Measurements from ENCODE around the gene SBF1. TPM values are rescaled to one million over a fixed set of nuclear protein-coding genes. Genes with fewer than 3 reads are reported as not detected.

The SBF1 gene
- total RNA-seq, 1 donor from 2014 or later: 144 TPM

DNA sequence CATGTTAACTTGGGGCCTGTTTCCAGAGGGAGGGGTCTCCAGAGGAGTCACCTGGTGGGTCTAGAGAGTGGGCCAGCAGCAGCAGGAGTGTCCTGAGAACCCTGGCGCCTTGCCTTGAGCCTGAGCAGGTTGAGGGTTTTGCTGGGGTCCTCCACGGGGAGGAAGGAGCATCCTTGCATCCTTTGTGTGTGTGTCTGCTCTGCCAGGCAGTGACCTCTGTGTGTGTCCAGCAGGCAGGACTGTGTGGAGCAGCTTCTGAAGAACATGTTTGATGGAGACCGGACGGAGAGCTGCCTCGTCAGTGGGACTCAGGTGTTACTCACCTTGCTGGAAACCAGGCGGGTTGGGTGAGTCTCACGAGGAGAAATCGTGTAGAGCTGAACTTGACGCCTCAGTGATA lies 55.7 kb downstream of the SBF1 start:
- Mint-ChIP-seq H3K4me3 (no peak overlapping the region), H3K36me3 (ENCODE audit: low read depth) (peaks cover 84% of the 10 kb centered on the region), H3K27me3 (no peaks in the 10 kb centered on the region), H3K27ac (no peak overlapping the region), H3K4me1 (no peaks in the 10 kb centered on the region), H3K9me3 (no peaks in the 10 kb centered on the region)
- POLR2A ChIA-PET: no interaction called here
- CTCF ChIA-PET: no interaction called here
- intact Hi-C loops (cut with micrococcal nuclease): no loop called here
- no peak for DNase-seq
- no peak for ATAC-seq (ENCODE audit: low read depth)
- TF ChIP-seq, protein P1, sequence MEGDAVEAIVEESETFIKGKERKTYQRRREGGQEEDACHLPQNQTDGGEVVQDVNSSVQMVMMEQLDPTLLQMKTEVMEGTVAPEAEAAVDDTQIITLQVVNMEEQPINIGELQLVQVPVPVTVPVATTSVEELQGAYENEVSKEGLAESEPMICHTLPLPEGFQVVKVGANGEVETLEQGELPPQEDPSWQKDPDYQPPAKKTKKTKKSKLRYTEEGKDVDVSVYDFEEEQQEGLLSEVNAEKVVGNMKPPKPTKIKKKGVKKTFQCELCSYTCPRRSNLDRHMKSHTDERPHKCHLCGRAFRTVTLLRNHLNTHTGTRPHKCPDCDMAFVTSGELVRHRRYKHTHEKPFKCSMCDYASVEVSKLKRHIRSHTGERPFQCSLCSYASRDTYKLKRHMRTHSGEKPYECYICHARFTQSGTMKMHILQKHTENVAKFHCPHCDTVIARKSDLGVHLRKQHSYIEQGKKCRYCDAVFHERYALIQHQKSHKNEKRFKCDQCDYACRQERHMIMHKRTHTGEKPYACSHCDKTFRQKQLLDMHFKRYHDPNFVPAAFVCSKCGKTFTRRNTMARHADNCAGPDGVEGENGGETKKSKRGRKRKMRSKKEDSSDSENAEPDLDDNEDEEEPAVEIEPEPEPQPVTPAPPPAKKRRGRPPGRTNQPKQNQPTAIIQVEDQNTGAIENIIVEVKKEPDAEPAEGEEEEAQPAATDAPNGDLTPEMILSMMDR (IDR thresholded peaks at IDR 0.05): no peak

GRCh38 chr22:50418624-50419023 lies 56.2 kb downstream of the SBF1 start:
- H3K36me3 Mint-ChIP-seq (ENCODE audit: low read depth): peaks cover 84% of the 10 kb centered on the region
- ChIA-PET CTCF (no interaction called here), POLR2A (no interaction called here)
- H3K27me3 Mint-ChIP-seq: no peaks in the 10 kb centered on the region
- no peak overlapping the region for H3K27ac Mint-ChIP-seq
- no peaks in the 10 kb centered on the region for H3K4me1 Mint-ChIP-seq
- intact Hi-C loops (cut with micrococcal nuclease): no loop called here
- DNase-seq (no peak), ATAC-seq (ENCODE audit: low read depth) (no peak)
- TF ChIP-seq, protein P1 (IDR thresholded peaks at IDR 0.05): no peak
- no peaks in the 10 kb centered on the region for H3K9me3 Mint-ChIP-seq
- no peak overlapping the region for H3K4me3 Mint-ChIP-seq

GRCh38 chr22:50417411-50418210 lies 57.2 kb downstream of the SBF1 start:
- CTCF ChIA-PET: no interaction called here

GRCh38 chr22:50416996-50417395 lies 57.8 kb downstream of the SBF1 start:
- ChIA-PET CTCF (no interaction called here), POLR2A (no interaction called here)
- Mint-ChIP-seq H3K36me3 (ENCODE audit: low read depth) (peaks cover 72% of the 10 kb centered on the region), H3K4me3 (no peak overlapping the region), H3K27me3 (no peaks in the 10 kb centered on the region), H3K4me1 (no peaks in the 10 kb centered on the region), H3K27ac (no peak overlapping the region), H3K9me3 (no peaks in the 10 kb centered on the region)
- TF ChIP-seq, protein P1 (IDR thresholded peaks at IDR 0.05): no peak
- intact Hi-C loops (cut with micrococcal nuclease): no loop called here
- no peak for DNase-seq
- no peak for ATAC-seq (ENCODE audit: low read depth)

More at GRCh38 chr22:50417411-50418210, 57.2 kb downstream of the SBF1 start:
- TF ChIP-seq, protein P1 (IDR thresholded peaks at IDR 0.05): no peak
- intact Hi-C loops (cut with micrococcal nuclease): no loop called here
- no peaks in the 10 kb centered on the region for H3K9me3 Mint-ChIP-seq
- peaks cover 78% of the 10 kb centered on the region for H3K36me3 Mint-ChIP-seq (ENCODE audit: low read depth)
- no peak for ATAC-seq (ENCODE audit: low read depth)
- no peak overlapping the region for H3K27ac Mint-ChIP-seq
- no peak for DNase-seq
- no peaks in the 10 kb centered on the region for H3K27me3 Mint-ChIP-seq
- H3K4me3 Mint-ChIP-seq: no peak overlapping the region
- no peaks in the 10 kb centered on the region for H3K4me1 Mint-ChIP-seq
- POLR2A ChIA-PET: no interaction called here

- no peak overlapping the region for H3K27ac Mint-ChIP-seq
- intact Hi-C loops (cut with micrococcal nuclease): no loop called here
- H3K9me3 Mint-ChIP-seq: no peaks in the 10 kb centered on the region
- TF ChIP-seq, protein P1 (IDR thresholded peaks at IDR 0.05): no peak
- CTCF ChIA-PET: no interaction called here
- no peaks in the 10 kb centered on the region for H3K4me1 Mint-ChIP-seq
- no peaks in the 10 kb centered on the region for H3K27me3 Mint-ChIP-seq
- POLR2A ChIA-PET: no interaction called here
- ATAC-seq (ENCODE audit: low read depth) (no peak), DNase-seq (no peak)
- H3K36me3 Mint-ChIP-seq (ENCODE audit: low read depth): peaks cover 69% of the 10 kb centered on the region
- H3K4me3 Mint-ChIP-seq: no peak overlapping the region
Measured at GRCh38 chr22:50415426-50415825, 59.4 kb downstream of the SBF1 start.

All from activated B cell treated with CpG ODN at 0.5 μM for 24 hours (primary cell).